NCI-H2227 treated with DMSO at 0.1 percent for 48 hours (cell line): ENCODE measurements around the gene TICAM2.
"Not testable (repeated sequence)": the region's sequence is repeated elsewhere in the genome, so short reads cannot be mapped to it uniquely, and the experiment has no call there.

Experiments used
- DNase-seq: peaks from one replicate; lab custom pipeline; 2025; lab: John Stamatoyannopoulos, UW

The TICAM2 gene, protein sequence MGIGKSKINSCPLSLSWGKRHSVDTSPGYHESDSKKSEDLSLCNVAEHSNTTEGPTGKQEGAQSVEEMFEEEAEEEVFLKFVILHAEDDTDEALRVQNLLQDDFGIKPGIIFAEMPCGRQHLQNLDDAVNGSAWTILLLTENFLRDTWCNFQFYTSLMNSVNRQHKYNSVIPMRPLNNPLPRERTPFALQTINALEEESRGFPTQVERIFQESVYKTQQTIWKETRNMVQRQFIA

DNA sequence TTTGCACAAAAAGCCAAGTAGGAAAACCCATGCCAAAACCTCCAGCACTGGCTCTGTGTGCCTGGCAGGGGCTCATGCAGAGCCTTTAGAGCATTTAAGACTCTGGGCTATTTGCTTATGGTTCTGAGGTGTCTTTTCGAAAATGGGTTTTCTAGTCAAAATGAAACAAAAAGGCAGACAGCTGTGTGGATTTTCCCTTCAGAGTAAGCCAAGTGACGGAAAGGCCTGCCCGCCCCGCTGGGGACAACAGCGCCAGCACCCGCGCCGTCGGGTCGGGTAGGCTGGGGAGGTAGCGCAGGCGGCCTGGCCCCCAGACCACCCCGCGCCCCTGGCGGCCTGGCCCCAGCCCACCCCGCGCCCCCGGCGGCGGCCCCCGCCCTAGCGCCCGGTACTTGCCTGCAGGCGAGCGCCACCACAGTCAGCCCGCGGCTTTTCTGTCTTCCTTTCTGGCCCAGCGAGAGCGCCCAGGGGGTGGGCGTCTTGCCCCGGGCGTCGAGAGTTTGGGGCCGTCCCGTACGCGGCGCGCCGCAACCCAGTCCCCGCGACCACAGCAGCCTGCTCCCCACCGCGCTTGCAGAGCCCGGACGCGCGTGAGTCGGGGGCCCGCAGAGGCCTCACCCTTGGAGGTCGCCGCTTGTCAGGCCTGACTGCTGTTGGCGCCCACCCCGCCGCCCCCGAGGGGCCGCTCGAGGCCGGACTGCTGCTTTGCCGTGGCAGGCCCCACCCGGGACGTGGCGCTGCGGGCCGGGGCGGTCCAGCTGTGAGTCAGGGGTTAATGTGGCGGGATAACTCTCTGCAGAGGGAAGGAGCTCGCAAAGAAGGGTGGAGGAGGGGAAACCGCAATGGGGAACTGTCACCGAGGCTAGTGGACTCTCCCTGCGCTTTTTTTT, at the start of gene TICAM2:
TICAM2 (minus strand) TSS at position 779 of the 890 bp plus-strand sequence. CDS start 21,223 bp downstream, outside the sequence.
- no peak for DNase-seq

DNA sequence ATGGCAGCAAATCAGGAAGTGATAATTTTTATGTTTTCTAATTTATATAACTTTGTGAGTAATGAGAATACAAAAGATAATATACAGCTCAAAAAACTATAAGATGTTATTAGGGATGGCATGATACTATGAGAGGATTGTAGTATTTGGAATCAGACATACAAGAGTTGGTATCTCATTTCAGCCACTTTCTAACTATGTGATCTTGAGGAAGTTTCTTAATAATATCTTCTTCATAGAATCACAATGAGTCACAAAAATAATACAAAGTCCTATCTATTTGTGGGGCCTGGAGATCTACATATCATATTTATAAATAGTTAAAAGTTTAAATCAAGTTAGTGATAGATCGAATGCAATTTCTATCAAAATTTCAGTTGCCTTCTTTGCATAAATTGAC, 47.3 kb upstream of the TICAM2 start:
- DNase-seq = no peak

DNA sequence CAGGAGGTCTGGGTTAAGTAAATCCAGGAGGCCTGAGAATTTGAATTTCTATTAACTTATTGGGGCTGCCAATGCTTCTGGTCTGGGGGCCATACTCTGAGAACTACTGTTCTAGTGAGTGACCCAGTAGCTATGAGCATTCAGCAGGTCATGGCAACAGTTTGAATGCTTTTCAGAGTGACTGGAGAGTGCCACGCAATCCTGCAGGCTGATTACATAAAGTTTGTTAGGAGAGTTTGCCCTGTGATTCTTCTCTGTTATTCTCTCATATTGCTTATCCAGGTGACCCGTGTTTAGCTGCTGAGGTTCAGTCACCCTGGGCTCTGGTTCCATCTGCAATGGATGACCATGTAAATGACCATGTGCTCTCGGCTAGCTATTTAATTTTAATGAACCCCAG, 45.8 kb upstream of the TICAM2 start:
- DNase-seq = no peak

DNA sequence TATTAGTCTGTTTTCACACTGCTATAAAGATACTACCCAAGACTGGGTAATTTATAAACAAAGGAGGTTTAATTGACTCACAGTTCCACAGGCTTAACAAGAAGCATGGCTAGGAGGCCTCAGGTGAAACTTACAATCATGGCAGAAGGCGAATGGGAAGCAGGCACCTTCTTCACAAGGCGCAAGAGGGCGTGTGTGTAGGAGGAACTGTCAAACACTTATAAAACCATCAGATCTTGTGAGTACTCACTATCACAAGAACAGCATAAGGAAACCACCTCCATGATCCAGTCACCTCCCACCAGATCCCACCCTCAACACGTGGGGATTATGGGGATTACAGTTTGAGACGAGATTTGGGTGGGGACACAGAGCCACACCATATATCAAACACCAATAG, 43.1 kb upstream of the TICAM2 start:
- DNase-seq = not testable (repeated sequence)

DNA sequence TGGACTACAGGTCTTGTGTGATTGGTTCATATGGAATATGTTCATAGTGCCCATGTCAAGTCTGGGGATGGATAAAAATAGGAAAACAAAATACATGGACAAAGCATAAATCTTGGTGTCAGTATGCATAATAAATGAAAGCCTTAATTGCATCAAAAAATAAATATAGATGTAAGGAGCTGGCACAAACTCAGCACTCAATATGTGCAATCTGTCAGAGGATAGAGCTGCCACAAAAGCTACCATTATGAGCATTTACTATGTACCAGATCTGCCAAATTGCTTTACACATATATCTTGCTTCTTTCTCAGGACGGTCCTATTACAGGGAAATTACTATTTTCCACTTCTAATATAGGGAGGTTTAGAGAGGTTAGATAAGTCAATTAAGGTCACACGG, 41.8 kb upstream of the TICAM2 start:
- DNase-seq = no peak

DNA sequence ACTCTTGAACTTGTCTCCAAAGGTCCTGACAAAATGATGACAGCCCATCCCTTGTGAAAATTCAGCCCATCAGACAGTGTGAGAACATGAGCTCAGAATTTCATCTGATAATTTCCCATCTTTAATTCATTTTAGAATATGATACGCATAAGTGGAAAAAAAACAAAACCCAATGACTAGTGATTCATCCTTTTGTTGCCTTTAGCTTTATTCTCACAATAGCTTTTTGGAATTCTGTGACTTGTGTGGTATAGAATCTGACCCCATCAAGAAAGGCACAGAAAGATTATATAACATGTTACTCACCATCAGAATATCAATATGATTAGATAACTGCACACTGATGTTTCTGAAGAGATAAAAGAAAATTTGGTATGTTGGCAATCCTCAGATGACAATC, 39.7 kb upstream of the TICAM2 start:
- DNase-seq = no peak

DNA sequence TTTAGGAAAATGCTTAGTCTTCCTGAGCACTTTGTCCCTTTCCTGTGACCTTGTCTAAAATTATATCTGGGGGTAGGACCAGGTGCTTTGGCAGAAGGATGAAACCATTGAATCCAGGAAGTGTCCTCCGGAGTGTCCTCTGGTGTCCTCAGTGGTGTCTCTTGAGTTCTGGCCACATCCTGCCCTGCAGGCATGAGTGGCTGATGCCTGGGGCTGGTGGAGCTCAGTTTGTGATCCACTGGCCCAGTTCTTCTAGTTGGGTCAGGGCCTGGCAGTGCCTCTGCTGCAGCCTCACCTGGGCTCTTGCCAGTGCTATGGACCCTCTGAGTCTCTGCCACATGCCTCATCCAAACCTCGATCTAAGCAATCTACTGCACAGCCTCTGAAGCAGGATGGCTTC, 38.0 kb upstream of the TICAM2 start:
- no peak for DNase-seq

DNA sequence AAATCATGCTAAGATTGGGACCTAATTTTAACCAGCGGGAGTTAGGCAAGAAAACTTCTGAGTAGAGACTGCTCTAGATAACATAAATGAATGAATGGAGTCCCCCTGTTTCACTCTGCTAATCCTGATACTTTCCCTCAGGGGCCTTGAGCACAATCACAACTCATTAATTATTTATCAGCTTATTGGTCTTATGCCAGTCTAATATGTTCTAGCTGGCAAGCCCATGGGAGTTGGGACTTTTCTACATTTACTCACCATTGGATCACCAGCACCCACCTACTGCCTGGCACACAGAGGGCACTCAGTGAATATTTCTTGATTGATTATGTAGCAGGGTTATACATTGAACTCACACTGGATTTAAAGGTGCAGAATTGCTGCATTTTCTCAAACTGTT, 37.1 kb upstream of the TICAM2 start:
- no peak for DNase-seq

DNA sequence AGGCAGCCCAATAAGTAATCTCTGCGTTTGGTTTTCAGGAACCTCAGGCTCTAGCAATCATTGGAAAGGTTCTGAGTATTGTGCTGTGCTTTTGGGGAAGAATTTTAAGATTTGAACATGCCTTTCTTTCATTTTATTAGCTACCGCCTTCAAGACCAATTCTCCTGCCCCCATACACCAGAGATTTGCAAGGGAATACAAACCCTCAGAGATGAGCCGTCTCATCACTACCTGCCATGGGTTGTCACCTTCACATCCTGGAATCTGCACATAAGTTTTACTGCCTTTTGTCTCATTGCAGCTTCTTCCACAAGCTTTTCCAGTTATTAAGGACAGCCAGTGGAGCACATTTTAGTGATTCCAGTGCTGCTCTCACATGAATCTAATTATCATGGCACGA, 35.2 kb upstream of the TICAM2 start:
- no peak for DNase-seq

DNA sequence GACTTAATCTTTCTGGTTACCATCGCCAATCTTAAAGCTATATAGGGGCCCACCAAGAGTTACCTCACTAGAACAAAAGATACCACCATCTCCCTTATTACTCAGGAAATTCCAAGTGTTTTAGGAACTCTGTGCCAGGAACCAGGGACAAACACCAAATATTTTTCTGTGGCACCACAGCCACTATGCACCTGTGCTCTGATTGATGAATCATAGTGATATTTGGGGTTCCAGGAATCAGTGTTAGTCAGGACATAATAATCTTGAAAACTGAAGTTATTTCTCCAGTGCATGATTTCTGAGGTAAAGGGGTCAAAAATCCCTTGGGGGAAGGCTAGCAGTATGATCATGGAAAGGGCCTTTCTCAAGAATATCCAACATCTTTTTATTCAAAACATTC, 33.7 kb upstream of the TICAM2 start:
- DNase-seq = no peak

DNA sequence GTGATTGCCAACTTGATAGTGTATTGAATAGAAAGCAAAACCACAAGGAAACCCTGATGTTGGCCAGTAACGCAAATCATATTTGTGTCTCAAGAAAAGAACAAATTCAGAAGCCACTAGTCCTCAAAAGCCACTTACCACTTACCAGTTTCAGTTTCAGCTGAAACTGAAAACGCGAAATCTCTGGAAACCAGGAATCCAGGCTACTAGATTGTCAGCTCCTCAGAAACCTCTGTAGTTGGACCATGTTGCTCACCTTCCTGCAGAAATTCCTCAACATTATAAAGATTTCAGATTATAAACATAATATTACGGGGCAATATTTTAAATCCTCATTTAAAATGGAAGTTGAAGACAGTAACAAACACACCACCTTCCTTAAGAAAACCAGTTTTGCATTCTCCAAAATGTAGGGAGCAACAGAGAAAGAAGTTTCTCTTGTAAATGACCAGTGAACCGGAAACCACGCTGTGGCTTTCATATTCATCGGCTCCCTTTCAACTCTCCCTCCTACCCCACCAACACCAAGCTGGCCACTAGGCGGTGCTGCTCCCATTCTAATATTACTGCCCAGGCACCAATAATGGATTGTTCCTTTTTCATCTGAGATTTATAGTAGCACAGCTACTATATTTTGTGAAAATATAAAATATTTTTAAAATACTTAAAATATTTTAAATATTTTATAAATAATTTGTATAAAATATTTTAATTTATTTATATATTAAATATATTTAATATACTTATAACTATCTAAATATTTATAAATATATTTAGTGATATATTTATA, 32.3 kb upstream of the TICAM2 start:
- DNase-seq = peak; percentile 69

DNA sequence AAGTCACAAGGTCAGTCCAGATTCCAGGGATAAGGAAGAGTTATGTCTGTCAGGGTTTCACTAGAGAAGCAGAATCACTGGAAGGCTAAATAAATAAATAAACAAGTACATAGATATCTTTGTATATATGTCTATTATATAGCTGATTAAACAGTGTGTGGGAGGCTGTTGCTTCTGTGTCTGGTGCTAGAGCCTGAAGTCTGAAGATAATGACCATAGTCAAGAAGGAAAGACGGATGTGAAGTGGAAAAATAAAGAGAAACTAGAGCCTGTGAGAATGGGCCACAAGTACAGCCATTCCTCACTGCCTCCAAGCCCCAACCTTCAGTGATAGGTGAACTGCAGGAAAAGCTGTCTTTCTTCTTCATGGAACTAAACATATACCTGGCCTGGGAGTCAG, 27.6 kb upstream of the TICAM2 start:
- DNase-seq = no peak

DNA sequence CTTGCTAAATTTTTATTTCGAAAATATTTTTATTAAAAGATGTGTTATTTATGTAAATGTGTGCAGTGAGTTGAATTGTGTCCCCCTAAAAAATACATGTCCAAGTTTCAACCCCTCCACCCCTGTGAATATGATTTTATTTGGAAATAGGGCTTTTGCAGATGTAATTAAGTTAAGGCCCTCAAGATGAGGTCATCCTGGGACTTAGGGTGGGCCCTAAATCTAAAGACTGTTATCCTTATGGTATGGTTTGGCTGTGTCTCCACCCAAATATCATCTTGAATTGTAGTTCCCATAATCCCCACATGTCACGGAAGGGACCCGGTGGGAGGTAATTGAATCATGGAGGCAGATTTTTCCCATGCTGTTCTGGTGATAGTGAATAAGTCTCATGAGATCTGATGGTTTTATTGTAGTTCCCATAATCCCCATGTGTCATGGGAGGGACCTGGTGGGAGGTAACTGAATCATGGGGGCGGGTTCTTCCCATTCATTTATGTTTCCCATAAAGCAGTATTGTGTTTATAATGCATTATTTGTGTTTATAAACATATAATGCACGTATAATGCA, 25.1 kb upstream of the TICAM2 start:
- DNase-seq = no peak

DNA sequence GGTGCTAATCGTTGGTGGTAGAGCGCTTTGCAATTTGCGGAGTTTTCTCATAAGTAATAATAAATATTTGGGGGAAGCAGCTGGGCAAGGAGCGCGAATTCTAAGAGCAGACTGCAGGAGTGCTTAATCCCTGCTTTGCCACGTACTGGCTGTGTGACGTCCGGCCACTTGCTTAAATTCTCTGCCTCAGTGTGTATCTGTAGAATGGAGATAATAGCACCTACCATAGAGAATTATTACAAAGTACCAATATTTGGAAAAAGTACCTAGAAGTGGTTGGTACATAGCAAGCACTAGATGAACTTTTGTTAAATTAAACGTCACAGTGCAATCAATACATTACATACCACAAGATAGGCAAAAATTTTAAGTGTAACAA, 24.2 kb upstream of the TICAM2 start:
- peak; percentile 69 for DNase-seq

DNA sequence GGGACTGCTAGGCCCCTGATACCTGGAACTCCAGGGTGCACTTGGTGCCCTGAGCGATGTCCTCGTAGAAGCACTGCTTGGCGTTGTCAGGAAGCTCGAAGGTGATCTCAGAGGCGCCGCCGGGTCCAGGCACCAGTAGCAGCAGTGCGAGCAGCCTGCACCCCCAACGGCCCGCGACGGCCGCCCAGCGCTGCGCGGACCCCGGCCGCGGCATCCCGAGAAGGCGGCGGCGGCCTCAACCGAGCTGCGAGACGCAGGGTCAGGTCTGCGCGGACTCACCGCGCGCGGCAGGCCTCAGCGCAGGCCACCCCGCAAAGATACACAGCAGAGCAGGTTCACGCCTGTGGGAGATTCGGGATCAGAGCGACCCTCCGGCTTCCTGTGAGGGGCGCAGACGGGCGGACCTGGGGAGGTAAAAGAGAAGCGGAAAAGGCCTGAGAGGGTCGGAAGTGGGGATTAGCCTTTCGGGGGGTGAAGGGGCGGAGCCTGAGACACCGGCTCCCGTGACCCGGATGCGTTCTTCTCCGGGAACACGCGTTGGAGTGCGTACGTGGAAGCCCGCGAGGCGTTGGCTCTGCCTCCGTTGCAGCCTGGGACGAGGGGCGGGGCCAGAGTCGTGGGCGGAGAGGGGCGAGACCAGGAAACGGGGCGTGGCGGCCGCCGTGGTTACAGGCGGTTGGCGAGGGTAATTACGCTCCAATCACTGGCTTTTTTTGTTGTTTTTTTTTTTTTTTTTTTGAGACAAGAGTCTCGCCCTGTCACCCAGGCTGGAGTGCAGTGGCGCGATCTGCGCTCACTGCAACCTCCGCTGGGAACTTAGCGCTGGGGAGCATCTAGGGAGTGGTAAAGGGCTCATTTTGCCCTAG, 23.5 kb upstream of the TICAM2 start, which contains the start of gene TMED7:
TMED7 (minus strand) TSS at position 458 of the 866 bp plus-strand sequence; CDS start at position 214, 244 bp downstream.
- DNase-seq = peak; percentile 86

DNA sequence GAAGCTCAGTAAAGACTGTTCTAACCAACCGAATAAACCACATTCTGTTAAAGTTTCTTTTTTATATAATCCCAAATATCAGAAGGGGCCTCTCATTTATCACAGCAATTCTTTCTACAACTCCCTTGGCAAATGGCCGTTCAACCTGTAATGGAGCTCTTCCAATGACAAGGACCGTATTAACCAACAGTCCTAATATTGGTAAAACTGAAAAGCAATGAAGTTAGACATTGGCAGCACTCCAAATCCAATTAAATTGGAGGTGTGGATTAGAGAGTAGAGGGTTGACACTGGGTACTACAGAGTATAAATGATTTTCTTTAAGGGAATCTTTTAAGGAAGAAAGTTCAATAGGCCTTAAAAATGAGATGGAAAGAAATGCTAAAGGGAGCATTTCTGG, 22.7 kb upstream of the TICAM2 start:
- DNase-seq = no peak

DNA sequence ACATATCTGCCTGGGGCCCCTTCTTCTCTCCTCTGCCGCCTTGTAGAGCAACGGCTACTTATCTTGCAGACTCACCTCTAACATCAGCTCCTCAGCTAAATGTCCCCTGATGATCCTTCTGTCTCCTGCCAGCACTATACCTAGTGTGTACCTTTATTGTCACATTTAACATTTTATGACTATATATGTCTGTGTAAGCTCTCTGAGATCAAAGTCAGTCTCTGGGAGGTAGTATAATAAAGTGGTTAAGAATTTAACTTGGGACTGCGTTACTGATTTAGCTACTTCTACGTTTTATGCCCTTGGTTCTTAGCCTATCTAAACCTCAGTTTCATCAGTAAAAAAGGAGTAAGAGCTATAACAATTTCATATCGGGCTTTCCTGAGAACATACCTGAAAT, 21.4 kb upstream of the TICAM2 start:
- no peak for DNase-seq

DNA sequence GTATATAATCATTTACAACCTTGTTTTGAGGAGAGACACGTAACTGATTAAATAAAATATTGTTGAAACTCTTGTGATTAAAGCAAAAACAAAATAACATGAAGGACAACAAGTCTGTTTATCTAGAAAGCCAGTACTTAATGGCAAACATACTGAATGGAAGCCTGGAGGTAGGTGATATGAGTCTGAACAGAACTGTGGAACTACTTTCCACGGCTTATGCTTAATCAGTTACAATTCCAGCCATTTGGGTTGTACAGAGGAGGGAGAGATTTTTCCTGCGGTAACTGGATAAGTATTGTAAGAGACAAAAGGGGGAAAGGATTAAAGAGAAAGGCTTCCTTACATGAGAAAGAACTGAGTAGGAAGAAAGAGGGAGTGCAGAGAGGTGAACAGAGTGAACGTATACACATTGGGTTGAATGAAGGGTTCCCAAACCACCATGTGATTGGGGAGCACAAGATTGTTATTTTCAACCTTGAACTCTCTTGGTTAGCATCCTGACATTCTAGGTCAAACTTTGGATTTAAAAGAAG, 19.2 kb upstream of the TICAM2 start:
- DNase-seq = no peak

DNA sequence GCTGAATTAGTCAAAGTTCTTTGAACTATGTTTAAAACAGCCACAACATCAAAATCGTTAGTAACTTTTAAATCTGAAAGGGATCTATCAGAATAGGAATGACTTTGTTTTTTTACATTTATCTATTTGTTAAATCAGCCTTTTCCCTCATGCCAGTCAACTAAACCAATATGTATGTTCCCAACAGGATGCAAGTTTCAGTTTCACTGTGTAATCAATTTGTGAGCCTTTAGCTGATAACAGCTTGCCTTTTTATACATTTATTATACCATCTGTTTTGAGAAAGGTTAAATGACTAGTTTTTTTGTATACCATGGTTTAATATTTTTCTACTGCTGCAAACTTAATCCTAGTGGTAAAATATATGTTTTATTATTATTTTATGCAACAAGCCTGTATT, 14.6 kb upstream of the TICAM2 start:
- DNase-seq = no peak

DNA sequence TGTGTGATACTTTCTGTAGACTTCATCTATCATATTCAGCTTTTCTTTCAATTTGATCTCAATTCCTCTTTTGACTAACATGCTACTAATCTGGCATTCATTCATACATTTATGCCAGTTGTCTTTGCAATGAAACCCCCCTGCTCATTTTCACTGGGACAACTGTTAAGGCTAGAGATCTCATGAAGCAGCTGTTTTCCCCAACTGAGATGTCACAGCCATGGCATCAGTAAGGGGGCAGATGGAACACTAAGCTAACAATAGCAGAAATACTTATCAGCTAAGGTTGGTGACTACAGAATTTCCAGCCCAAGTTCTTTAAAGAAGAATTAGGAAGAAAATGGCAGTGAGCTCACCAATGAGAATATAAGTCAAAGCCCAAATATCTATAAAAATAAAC, 14.2 kb upstream of the TICAM2 start:
- DNase-seq = no peak

DNA sequence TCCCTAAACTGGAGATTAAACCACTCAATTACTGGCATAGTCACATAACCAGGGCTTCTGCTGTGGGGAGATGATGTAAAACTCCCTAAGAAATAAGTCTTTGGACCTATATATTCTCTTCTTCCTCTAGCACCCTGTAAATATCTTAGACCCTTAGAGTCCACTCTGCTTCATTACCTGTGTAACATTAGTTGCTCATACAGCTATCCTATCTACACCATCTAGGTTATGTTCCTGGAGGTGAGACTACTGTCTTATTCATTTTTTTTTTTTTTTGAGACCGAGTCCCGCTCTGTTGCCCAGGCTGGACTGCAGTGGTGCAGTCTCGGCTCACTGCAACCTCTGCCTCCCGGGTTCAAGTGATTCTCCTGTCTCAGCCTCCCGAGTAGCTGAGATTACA, 9.6 kb upstream of the TICAM2 start:
- no peak for DNase-seq
